ENCODE results near the gene HORMAD1.
"Not testable (repeated sequence)": the region's sequence is repeated elsewhere in the genome, so short reads cannot be mapped to it uniquely, and the experiment has no call there.

The HORMAD1 gene, protein sequence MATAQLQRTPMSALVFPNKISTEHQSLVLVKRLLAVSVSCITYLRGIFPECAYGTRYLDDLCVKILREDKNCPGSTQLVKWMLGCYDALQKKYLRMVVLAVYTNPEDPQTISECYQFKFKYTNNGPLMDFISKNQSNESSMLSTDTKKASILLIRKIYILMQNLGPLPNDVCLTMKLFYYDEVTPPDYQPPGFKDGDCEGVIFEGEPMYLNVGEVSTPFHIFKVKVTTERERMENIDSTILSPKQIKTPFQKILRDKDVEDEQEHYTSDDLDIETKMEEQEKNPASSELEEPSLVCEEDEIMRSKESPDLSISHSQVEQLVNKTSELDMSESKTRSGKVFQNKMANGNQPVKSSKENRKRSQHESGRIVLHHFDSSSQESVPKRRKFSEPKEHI

DNA sequence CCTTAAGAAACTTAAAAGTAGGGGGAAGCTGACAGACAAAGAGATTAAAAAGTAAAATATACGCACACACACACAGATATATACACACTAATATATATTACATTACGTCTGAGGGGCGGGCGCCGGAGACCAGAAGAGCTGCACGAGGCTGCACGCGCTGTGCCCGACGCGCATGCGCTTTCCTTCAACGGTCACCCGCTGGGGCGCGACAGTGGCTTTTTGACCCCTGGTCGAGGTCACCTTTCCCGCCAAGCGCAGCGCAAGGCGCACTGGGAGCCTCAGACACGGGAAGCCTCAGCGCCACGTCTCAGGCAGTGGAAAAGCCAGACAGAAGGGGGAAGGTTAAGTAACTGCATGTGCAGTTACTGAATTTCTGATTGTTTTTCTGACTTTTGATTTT lies at the start of gene HORMAD1:
TSS of gene HORMAD1 (minus strand) at position 193 of the 400 bp plus-strand sequence. CDS start 1,390 bp downstream, outside the sequence.
- FAIRE-seq: no peak

DNA sequence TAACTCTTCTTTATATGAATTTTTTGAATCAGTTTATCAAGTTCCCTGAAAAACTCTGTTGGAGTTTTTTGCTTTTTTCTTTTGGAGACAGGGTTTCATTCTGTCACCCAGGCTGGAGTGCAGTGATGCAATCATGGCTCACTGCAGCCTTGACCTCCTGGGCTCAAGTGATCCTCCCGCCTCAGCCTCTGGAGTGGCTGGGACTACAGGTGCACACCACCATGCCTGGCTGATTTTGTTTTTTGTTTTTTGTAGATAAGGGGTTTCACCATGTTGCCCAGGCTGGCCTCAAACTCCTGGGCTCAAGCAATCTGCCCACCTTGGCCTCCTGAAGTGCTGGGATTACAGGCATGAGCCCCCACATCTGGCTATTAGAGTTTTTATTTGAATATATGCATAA lies 47.0 kb upstream of the HORMAD1 start:
- FAIRE-seq: not testable (repeated sequence)

DNA sequence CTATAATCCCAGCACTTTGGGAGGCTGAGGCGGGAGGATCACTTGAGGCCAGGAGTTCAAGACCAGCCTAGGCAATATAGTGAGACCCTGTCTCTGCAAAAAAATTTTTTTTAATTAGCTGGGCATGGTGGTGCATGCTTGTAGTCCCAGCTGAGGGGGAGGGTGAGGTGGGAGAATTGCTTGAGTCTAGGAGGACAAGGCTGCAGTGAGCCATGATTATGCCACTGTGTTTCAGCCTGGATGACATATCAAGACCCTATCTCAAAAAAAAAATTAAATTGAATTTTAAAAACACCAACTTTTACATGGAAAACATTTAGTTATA lies 45.2 kb upstream of the HORMAD1 start:
- not testable (repeated sequence) for FAIRE-seq

DNA sequence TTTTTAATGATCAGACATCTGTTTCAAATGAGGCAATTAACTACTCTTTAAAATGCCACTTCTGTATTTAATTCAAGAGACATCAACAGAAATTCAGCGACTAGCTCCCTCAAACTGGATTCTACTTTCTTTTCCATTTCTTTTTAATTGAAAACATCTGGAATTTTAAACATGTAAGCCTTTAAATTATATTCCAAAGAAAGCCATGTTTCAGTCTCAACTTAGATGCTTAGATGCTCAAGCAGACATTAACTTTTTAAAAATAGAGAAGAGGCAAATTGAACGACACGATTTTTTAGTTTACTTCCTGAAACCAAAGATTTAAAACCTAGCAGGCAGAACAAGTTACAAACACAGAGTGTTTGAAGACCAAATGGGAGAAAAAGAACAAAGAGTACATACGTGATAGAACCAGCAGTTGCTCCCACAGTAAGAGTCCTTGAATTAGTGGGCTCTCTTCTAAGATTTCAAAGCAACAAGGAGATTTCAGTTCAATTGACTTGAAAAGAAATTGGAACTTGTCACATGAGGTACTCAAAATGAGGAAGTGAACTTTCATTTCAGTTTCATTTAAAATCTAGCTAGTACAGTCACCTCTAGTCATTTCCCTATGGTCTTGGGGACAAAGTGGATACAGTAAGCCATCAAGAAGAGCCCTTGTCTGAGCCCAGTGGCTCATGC lies 44.7 kb upstream of the HORMAD1 start, which contains the start of gene CTSS:
TSS of gene CTSS (minus strand) at position 483 of the 681 bp plus-strand sequence. CDS start 1,015 bp downstream, outside the sequence.
- no peak for FAIRE-seq

DNA sequence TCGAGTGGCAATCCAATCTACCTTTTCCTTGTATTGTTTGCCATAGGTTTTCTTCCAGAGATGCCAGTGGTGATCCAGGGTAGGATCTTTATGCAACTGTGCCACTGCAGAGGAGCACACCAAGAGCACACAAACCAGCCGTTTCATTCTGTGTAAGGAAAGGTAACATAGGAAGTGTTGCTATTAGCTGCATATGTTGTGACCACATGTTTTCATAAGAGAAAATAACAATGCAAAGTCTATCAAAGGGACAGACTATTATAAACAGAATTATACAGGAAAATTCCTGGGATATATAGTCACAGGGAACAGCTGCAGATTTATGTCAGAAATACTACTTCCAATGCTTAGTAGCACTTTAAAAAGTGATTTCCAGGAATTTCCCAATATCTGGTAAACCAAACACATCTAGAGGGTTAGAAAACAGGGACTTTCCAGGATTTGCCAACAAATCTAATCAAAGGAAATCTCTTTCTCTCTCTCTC lies 44.0 kb upstream of the HORMAD1 start:
- FAIRE-seq: no peak

DNA sequence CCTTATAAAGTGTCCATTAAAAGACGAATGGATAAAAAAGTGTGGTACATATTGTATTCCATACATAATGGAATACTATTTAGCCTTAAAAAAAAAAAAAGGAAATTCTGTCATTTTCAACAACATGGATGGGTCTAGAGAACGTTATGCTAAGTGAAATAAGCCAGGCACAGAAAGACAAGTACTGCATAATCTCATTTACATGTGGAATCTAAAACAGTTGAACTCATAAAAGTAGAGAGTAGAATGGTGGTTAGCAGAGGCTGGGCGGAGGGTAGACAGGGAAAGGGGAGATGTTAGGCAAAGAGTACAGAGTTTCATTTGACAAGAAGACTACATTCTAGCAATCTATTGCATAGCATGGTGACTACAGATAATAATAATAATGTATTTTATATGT lies 42.3 kb upstream of the HORMAD1 start:
- no peak for FAIRE-seq

DNA sequence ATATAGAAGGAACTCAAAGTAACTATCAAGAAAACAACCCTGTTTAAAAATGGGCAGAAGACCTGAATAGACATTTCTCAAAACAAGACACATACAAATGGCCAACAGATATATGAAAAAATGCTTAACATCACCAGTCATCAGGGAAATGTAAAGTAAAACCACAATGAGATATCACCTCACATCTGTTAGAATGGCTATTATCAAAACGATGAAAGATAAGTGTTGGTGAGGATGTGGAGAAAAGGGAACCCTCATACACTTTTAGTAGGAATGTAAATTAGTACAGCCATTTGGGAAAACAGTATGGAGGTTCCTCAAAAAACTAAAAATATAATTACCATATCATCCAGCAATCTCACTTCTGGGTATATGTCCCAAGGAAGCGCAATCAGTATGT lies 41.9 kb upstream of the HORMAD1 start:
- no peak for FAIRE-seq

DNA sequence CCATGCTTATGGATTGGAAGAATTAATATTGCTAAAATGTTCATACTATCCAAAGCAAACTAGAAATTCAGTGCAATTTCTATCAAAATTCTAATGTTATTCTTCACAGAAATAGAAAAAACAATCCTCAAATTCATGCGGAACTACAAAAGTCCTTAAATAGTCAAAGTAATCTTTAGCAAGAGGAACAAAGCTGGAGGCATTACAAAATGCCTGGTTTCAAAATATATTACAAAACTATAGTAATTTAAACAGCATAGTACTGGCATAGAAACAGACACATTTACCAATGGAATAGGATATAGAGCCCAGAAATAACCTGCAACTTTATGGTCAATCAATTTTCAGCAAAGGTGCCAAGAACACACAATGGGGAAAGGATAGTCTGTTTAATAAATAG lies 41.1 kb upstream of the HORMAD1 start:
- FAIRE-seq: no peak

DNA sequence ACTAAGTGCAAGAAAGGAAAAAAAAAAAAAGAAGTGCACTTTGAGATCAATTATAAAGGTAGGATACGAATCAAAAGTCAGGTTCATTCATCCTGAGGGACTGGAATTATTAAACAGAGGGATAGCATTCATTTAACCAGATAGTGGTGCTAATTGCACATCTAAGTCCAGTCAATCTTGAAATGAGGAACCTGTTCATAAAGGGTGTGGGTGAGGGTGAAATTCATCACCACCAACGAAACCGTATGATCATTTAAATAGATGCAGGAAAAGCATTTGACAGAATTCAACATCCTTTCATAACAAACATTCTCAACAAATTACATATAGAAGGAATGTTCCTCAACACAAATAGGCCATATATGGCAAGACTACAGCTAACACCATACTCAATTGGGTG lies 39.3 kb upstream of the HORMAD1 start:
- no peak for FAIRE-seq

DNA sequence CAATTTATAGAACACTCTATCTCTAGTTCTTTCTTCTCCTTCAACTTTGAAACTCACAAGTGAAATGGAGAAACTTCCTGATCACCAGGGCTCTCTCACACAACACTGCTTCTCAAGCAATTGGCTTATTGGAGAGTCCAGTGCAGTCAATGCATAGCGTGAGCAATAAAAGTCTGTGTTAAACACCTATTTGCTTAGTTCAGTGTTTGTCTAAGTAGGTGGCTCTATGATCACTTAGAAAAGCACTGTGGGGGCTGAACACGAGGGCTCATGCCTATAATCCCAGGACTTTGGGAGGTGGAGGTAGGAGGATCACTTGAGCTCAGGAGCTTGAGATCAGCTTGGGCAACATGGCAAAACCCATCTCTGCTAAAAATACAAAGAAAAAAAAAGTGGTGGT lies 32.7 kb upstream of the HORMAD1 start:
- no peak for FAIRE-seq

DNA sequence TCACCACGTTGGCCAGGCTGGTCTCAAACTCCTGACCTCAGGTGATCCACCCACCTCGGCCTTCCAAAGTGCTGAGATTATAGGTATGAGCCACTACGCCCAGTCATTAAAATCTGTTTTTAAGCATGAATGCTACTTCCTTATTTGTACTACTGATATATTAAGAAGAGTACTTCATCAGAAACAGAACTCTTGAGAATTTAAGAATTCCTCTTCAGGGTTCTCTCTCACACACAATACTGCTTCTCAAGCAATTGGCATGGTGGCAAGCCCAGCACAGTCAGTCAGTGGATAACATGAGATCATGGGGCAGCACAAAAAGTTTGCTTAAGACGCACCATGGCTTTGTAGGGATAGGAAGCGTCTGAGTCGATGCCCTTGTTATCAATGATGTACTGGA lies 30.7 kb upstream of the HORMAD1 start:
- no peak for FAIRE-seq

DNA sequence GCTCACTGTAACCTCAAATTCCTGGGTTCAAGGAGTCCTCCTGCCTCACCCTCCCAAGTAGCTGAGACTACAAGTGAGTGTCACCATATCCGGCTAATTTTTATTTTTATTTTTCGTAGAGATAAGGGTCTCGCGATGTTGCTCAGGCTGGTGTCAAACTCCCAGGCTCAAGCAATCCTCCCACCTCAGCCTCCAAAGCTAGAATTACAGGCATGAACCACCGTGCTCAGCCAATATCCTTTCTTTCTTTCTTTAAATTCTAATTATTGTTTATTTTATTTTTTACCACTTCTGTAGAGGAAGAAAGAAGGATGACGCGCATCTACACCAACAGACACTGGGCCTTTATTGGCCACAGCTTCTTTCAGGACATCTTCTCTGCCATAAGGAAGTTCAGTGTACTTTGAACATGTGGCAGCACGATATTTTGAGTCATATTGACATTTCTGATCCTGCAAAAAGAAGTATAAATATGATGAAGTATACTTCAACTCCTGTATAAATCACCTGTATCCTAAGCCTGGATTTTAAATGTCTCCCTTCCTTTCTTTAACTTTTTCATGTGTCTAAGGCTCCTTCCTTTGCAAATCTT lies 29.1 kb upstream of the HORMAD1 start:
- FAIRE-seq: no peak

DNA sequence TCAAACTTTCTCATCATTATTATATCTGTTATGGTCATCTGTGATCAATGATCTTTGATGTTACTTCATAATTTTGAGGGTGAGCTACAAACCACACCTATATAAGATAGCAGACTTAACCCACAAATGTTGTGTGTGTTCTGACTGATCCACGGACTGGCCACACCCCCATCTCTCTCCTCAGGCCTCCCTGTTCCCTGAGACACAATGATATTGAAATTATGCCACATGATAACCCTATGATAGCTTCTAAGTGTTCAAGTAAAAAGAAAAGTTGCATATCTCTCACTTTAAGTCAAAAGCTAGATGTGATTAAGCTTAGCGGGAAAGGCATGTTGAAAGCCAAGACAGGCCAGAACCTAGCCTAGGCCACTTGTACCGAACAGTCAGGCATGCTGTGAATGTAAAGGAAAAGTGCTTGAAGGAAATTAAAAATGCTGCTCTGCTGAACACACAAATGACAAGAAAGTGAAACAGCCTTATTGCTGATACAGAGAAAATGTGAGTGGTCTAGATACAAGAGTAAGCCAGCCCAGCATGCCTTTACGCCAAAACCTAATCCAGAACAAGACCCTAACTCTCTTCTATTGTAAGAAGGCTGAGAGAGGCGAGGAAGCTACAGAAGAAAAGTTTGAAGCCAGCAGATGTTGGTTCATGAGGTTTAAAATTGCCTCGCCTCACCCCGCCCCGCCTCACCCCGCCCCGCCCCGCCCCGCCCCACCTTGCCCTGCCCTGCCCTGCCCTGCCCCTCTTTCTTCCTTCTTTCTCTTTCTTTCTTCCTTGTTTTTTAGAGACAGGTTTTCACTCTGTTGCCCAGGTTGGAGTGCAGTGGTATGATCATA lies 28.4 kb upstream of the HORMAD1 start:
- no peak for FAIRE-seq

DNA sequence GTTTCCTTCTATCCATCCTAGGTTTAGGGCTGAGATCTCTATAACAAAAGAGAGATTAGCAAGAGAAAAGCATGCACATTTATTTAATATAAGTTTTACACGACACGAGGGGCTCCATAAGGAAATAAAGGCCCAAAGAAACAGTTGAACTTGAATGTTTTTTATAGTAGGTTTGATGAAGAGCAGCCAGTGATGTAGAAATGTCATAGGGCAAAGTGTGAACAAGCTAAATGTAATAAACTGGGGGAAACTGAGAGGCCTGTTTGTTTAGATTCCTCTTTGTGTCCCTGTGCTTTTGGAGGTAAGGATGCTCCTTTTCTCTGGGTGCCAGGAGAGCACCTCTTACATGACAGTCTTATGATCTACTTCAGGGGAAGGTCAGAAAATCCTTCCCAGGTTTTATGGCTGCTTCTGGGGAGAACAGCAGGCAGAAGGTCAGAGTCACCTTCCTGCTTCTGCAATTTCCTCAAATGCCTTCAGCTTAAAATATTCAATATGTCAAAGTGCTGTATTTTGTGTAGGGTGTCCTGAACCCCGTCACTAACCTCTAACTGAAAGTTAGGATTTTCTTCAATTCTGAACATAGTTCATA lies 9.5 kb upstream of the HORMAD1 start:
- no peak for FAIRE-seq

DNA sequence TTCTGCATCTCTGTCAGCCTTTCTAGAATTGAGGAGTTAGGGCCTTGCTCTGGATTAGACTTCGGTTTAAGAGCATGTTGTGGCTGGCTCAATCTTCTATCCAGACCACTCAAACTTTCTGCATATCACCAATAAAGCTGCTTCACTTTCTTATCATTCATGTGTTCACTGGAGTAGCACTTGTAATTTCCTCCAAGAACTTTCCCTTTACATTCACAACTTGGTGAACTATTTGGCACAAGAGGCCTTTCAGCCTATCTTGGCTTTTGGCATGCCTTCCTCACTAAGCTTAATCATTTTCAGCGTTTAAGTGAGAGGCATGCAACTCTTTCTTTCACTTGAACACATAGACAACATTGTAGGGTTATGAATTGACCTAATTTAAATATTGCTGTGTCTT lies 3.6 kb upstream of the HORMAD1 start:
- no peak for FAIRE-seq

DNA sequence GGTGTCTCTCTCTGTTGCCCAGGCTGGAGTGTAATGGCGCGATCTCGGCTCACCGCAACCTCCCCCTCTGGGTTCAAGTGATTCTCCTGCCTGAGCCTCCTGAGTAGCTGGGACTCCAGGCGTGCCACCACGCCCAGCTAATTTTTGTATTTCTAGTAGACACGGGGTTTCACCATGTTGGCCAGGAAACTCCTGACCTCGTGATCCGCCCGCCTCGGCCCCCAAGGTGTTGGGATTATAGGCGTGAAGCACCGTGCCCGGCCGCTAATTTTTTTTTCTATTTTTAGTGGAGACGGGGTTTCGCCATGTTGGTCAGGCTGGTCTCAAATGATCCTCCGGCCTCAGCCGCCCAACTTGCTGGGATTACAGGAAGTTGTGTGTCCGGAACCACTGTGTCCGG lies 597 bp downstream of the HORMAD1 start:
- no peak for FAIRE-seq

DNA sequence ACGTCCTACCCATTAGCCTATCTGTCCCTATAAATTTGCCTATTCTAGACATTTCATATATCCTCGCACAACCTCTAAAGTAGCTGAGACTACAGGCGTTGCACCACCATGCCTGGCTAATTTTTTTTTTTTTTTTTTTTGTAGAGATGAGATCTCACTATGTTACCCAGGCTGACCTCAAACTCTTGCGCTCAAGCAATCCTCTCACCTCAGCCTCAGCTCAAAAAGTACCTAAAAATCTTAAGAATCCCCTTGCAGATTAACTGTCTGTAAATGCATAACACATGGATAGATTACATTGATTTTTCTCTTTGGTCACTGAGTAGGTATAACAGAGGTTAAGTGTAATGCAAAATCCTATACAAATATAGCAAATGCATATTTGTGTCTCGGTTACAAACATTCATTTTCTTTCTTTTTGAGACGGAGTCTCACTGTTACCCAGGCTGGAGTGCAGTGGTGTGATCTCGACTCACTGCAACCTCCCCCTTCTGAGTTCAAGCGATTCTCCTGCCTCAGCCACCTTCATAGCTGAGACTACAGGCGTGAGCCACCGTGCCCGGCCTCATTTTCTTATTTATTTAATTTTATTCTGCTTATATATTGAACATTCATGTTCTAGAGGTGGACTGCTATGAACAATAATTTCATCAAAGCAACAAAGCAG lies 2.3 kb downstream of the HORMAD1 start:
- no peak for FAIRE-seq

DNA sequence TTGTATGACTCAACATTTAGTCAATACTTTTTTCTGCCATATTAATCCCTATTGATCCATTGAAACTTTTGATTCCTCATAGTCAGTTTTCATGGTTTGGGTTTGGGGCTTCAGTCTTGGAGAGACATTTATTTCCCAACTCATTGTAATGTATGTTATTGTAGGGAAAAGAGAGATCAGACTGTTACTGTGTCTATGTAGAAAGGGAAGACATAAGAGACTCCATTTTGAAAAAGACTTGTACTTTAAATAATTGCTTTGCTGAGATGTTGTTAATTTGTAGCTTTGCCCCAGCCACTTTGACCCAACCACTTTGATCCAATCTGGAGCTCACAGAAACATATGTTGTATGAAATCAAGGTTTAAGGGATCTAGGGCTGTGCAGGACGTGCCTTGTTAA lies 11.7 kb downstream of the HORMAD1 start:
- not testable (repeated sequence) for FAIRE-seq

DNA sequence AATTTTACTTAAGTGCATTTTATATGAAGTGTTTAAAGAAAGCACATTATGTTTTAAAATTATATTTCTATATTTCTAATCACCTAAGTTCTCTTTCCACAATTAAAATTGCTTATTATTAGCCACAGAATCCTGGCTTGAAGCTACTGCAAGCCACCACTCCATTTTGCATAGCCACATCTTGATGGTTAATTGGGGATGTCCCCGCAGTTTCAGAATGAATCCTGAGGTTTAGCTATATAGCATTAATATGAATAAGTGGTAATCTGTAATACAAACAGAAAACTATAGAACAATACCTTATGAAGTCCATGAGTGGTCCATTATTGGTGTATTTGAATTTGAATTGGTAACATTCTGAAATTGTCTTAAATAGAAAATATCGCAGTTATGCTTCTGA lies 12.1 kb downstream of the HORMAD1 start:
- no peak for FAIRE-seq

DNA sequence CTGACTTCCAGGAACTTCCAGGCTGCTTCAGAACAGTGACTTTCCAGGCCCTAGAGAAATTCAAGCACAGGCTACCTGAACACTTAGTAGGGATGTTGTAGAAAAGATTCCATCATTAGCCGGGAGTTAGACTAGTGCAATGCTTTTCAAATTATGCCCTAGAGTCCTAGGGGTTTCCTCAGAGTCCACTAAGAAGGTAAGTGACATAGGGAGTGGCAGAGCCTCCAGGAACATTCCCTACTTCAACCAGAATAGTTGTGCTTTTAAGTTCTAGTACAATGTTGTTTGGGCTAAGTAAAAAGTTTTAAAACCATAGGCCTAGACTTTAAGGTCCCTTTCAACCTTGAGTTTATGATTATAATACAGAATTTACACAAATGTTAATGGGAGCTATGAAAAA lies 14.6 kb downstream of the HORMAD1 start:
- no peak for FAIRE-seq

DNA sequence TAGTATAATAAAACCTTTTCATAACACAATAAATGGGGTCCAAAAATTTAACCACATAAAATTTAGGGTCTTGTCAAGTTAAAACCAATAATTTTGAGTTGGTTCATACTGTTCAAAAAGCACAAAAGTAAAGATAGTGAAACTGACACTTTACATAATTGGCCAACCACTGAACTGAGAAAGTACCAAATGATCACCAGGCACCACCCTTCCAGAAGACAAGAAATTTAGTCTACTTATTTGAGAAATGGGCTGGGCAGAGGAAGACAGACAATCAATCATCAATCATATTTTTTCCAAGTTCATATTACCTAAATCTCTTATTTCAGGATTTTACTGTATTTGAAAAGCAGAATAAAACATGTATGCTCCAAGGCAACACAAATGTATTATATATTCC lies 17.3 kb downstream of the HORMAD1 start:
- FAIRE-seq: no peak
